ENCODE results near the gene SURF1.
A peak's percentile ranks its signal among the peaks of the same experiment; 100 is the strongest.

The SURF1 gene

DNA sequence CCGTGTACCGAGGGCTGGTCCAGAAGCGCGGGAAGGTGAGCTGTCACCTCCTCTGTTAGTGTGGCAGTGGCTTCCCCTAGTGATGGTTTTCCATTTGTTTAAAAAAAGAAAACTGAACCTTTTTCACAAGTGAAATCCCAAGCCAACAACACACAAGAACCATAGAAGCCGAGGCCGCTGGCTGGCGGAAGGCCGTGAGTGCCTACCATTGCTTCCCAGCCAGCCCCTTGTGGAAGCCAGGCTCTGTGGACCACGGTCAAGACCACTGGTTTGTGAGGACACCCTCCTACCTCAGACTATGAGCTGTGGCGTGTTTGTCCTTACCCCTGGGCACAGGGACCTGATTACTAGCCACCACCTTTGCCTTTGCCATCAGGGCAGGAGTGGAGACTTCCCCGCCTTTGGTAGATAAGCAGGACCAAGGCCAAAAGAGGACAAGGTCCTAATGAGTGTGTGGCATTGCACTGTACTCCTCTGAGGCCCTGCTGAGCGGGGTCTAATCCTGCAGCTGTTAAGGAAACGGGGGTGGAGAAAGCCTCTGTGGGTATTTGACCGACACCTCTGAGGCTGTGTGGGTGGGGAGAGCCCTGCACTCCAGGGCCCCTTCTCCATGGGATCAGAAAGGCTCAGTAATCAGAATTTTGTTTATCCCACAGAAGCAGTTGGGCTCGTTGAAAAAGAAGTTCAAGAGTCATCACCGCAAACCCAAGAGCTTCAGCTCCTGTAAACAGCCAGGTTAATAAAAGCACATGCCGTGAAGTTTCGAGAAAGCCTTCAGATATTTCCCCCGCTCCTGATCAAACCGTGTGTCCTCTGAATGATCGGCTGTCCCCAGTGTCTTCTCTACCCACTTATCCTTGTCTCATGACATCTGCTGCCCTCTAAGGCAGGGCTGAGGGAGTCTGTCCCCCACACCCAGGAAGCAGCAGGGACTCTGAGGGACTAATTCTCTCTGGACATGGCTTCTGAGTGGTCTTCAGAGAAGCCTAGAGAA, 4.4 kb upstream of the SURF1 start:
- DNase-seq = no peak

DNA sequence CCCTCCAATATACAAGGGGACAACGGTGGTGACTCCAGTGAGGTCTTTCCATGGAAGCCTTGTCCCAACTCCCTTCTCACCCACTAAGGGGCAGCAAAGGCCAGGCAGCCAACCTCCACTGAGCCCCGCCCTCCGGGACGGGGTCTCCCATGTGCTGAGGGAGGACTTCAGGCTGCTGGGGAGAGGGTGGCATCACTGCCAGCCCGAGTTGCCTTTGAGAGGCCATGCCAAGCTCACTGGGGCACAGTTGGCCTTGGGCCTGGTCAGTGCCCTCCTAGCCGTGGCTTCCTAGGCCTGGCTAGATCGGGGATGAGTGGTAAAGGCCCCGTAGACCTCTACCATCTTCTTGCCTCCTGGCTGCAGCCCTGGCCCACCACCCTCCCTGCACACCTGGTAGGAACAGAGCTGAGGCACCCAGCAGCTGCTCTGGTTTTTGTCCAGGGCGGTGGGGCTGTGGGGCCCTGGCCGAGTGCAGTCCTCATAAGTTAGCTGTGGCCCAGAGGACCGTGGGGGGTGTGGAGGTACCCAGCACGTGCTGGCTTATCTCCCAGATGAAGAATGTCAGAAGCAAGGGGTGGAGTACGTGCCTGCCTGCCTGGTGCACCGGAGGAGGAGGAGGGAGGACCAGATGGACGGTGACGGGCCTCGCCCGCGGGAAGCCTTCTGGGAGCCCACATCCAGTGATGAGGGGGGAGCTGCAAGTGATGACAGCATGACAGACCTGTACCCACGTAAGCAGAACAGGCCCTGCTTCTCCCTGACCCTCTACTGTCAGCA, 3.3 kb upstream of the SURF1 start:
- DNase-seq = no peak

DNA sequence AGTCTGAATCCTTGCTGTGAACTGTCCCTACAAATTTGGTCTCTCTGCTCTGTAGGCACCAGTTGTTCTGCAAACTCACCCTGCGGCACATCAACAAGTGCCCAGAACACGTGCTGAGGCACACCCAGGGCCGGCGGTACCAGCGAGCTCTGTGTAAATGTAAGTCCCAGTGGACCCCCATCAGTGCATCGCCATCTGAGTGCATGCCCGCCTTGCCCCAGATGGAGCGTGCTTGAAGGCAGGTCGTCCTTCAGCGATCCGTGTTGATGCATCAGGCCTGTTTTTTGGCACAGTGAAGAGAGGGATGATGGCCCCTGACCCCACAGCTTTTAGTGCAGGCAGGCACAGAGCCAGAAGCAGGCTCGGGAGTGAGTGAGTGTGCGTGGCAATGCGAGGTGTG, 1.4 kb upstream of the SURF1 start:
- no peak for DNase-seq

DNA sequence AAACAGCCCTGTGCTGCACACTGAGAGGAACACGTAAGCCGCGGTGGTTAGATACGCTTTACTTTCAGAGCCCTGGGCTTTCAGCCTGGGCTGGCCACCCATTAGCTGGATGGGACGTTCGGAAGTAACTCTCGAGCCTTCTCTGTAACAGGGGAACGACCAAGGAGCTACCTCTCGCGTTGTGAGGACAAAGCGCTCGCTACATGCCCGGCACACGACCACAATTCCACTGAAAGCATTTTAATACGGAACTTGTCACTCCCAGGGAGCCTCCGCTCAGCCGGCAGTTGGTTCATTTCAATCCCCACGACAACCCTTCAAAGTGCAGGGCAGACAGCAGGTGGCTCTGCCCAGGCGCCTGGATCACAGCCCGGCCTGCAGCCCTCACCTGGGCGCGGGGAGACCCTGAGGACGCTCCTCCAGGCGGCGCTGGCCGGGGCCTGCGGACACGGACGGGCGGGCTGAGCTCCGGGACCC, 368 bp downstream of the SURF1 start:
- no peak for DNase-seq

DNA sequence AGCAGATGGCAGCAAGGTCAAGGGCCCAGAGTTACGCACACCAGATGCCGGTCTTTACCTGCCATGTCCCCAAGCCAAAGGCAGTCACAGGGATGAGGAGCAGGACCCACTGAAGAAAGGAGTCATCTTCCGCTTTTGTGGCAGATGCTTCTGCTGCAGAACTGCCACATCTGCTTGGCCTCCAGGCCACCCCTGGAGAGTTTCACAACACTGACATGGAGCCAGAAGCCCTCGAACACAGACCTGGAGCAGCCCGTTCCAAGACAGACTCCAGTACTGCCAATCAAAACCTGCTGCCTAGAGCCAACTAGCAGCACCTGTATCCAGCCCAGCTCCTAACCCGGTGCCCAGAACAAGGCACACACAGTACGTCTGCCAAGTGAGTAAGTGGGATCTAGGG, 1.5 kb downstream of the SURF1 start:
- DNase-seq = no peak

DNA sequence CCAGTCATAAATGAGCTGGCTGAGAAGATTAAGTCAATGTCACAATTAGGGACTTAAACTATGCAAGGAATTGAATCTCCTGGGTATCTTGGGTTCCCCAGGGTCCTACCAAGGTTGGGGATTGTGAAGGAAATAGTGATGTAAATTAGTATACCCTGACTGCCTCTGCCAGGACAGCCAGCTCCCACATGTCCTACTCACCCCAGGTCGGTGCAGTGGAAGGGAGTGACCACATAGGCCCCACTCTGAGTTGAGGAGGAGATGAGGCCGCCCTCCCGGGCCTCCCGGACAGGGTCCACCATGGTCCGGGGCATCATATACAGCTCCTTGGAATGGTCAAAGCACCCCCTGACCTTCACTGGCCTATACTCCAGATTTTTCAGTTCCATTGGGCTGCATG, 2.7 kb downstream of the SURF1 start:
- no peak for DNase-seq

DNA sequence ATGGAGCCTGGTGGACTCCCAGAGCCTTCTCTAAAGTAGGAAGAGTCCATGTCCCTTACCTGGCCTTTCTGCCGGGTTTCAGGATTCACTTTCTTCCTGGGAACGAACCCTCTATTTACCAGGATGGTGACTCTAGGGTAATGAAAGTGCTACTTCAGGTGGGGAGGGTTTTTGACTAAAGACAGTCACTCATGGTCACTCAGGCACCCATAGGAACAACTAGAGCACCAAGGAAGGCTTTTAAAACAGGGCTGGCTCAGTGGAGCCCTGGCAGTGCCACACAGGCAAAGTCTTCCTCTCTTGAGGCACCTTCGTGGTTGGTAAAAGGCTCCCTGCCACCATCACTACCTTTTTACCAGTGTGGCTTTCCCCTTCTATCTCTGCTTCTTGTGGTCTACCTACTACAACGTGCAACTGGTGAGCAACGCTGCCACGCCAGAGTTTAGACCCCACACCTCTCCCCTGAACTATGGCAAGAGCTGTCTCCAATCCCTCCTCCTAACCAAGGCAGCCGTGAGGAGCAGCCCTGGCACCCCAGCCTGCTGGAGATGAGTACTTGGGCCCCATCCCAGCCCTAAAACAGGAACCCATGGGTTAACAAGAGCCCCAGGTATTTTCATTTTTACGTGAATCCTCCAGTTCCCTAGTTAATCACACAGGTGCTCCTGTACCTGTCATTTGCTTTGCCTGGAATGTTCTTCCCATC, 3.5 kb downstream of the SURF1 start:
- DNase-seq = no peak

DNA sequence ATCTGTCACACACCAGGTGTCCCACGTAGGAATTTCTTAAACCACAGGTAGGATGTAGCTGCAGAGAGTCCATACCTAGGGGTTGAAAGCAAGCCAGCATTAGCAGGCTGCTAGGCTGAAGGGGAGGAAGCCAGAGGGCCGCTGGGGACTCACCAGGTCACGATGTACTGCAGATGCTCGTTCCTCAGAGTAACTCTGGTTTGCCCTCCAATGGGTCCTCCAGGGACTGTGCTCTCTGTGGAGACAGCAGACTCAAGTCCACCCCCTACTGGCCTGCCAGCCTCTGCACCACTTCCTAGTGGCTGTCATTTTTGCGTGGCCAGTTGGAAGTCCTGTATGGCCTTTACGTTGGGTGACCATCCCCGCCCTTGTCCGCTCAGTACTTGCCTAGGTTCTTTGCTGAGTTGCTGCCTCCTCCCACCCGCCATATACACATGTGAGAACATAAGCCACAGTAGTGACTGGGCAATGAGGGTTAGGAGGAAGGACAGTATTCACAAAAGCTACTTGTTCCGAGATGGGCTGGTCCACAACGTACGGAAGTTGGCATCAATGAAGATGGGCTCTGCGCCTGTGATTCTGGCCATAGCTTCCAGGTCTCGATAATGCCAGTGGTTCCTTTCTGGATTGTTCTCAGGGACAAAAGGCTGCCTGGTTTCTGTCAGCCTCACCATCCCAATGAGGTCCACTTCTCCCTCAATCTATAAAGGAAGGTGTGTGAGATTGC, 4.2 kb downstream of the SURF1 start:
- no peak for DNase-seq

DNA sequence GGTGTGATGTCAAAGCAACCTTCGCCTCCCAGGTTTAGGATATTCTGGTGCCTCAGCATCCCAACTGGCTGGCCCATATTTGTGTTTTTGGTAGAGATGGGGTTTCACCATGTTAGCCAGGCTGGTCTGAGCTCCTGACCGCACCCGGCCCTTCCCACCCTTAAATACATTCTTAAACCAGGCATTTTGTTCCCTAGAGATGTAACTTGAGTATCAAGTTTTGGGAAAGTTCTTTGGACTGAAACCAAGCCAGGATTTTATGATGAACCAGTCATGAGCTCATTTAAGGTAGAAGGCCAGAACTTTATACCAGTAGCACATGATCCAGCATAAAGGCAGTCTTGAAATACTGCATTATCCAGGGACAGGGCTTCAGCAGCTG, 4.8 kb downstream of the SURF1 start:
- no peak for DNase-seq

DNA sequence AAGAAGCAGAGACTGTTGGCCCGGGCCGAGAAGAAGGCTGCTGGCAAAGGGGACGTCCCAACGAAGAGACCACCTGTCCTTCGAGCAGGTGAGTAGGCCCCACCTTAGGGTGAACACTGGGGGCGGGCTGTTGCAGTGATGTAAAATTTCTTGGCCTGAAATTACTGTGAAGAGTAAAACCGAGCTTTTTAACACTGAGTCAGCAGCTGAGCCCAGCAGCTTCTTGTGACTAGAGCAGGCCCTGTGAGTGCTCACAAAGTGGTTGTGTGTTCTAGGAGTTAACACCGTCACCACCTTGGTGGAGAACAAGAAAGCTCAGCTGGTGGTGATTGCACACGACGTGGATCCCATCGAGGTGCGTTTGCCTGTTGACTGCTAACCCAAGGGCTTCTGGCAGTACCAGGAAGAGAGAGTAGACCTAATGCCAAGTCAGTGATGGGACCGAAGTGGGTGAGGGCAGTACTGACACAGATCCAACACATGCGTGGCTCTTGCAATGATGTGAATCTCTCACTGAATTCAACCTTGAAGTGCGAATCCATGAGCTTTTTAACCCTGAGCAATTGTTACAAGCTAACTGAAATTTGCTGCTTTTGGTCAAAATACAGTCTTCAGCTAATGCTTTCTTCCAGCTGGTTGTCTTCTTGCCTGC, 6.2 kb downstream of the SURF1 start:
- DNase-seq = no peak

DNA sequence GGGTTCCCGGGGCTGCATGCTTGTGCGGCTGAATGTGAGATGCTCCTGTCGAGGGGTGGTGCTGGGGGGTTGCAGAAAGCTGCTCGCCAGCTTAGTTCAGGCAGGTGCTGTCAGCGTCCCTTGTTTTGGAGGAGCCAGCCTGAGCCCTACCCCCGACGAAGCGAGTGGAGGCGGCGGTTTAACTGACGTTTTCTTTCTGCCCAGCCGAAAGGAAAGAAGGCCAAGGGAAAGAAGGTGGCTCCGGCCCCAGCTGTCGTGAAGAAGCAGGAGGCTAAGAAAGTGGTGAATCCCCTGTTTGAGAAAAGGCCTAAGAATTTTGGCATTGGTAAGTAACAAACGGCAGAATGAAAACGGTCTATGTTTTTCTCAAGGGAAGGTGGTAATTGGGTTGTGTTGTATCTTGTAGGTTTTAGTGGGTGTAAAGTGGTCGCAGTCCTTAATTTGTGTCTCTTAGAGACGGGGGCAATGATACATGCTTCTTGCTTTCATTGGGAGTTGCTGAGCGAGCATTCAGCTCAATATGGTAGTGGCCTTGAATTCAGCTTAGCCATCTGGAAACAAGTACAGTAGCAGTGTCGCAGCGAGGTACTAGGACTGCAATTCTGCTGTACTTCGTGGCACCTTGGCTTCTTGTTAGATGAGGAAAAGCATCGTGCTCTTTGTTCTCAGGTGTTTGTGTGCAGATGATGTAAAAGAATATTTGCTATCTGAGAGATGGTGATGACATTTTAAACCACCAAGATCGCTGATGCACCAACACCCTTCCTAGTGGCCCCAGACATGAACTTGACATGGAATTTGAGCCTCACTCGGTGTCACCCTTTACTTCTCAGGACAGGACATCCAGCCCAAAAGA, 7.3 kb downstream of the SURF1 start:
- DNase-seq = no peak

DNA sequence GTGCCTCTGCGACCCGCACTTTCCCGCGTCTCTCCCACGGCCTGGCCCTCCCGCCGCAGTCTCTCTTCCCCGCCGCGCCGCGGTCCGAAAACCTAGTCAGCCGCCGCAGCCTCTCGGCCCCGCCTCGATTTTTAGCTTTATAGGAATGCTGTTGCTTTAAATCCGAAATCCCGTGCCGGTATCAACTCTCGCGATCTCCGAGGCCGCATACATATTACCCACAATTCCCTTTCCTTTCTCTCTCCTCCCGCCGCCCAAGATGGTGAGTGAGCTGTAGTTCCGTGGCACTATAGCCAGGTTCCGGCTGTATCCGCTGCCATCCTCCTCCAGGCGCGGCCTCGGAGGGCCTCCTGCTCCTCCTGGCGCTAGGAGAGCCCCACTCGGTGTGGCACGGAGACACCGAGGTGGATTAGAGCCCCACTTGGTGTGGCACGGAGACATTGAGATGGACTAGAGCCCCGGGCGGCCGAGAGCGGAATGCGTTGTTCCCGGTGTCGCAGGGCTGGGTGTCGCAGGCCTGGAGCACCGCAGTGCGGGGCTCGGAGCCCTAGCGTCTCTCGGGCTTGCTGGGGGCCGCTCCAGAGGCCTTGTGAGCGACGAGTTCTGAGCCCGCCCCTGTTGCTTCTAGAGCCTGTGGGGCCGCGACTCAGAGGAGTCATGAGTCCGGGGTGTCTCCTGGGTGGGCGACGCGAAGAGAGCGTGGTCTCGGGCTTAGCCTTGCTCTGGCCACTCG, 8.1 kb downstream of the SURF1 start, which contains the start of the genes MED22 and RPL7A:
Gene MED22 (minus strand): TSS at position 147 of the 733 bp plus-strand sequence. CDS start 1,469 bp downstream, outside the sequence.
Gene RPL7A (plus strand): TSS at position 234 of the 733 bp plus-strand sequence. CDS start 26 bp downstream, at position 260.
- peak; percentile 92 for DNase-seq

DNA sequence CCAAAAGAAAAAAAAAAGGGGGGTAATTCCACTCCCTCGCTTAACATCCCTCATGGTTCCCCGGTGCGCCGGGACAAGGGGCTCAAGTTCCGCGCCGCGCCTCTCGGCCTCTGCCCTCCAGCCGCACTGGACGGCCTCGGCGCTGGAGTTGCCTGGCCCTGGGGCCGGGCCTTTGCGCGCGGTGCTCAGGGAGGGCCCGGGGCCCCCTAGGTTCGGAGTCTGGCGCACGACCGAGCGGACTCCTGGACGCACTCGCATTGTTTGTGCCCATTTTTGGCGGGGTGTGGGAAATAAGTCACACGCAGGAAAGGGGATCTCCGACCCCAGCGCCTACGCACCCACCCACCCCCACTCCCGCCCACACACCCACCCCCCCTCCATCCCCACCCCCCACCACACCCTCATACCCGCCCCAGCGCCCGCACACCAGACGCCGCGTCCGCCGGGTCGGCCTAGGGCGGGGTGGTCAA, 8.7 kb downstream of the SURF1 start:
- DNase-seq = no peak

DNA sequence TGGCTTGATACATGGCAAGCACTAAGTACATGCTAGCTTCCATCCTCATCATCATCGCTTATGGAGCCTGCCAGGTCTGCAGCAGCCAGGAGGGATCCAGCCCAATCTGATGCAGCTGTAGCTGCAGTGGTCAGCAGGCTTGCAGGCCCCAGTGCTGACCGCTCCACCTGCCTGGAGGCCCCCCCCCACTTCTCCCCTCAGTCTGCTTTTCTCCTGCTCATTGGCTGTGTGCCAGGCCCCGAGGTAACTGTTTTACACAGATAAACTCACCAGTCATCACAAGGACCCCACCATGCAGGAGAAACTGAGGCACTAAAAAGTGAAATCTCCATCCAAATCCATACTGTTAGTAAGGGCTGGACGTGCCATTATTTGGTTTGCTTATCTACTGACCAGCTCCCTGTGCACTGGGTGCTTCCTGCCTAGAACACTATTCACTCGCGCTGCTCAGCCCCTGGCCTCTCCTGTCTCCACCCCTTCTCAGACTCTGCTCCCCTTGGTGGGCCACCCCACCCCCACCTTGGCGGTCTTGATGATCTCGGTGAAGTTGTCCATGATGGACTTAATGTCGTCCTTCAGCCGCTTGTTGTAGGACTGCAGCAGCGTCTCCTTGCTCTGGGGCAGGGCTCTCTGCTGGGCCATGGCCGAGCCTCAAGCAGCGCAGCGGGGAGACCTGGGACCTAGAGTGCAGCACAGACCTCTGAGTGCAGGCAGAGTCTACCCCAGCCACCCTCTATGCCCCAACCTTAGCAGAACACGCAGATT, 10.1 kb downstream of the SURF1 start:
- DNase-seq = no peak

DNA sequence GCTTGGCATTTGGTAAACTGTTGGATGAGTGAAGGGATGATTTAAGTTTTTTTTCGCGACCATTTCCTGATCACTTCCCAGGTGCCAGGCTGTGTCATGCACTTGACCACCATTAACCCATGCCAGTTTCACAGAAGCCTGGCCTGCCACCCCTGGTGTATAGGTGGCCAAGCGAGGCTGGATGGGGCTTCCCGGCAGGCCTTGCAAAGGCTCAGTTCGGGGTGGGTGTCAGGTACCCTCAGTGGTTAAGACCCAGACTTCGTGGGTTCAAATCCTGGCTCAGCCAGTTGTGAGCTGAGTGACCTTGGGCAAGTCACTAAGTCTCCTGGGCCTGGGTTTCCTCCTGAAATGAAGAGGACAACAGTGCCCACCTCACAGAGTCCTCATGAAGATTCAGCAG, 10.7 kb downstream of the SURF1 start:
- DNase-seq = no peak

DNA sequence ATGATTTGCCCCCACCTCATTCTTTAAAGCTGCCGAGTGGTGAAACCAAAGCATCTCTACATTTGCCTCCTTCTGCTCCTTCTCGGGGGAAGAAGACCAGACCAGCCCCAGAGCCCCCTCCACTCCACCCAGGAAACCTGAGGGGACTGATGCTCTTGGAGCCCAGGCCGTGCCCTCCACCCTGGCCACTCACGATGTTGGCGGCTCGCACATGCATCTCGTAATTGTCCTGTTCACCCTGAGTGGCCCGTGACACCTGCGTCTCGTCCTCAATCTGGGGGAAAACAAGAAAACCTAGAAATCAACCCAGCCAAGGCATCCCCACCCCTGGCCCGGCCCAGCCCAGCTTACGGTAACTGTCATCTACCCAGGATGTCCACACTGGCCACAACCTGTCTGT, 11.3 kb downstream of the SURF1 start:
- no peak for DNase-seq

DNA sequence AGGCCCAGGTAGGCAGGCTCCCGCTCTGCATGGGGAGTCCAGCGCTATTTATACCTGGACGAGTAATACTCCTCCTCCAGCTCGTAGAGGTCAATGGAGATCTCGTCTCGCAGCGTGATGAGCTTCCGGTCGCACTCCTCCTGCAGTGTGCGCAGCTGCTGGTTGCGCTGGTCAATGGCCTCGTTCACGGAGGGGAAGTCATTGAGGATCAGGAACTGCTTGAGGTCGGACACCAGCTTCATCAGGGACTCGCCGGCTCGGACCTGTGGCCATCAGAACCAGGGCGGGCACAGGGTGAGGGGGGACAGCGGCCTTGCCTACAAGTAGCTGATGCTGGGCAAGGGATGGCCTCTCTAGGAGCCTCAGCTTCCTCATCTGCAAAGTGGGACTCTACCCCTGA, 12.2 kb downstream of the SURF1 start:
- no peak for DNase-seq

DNA sequence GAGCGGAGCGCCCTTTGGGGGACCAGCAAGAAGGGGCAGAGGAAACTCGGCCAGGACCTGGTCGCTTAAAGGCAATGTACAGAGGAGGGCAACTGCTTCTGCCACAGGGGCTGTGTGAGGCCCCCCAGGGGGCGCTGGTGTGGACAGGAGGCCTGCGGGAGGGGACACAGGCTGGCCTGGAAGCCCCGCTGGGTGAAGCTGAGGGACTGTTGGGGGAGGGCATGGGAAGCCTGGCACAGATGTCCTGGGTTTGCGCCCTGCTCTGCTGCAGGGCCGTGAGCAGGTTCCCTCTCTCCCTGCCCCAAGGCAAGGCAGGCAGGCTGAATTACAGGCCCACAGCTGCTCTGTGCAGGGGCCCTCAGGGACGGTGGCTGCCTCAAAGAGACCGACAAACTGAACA, 13.7 kb downstream of the SURF1 start:
- DNase-seq = no peak

DNA sequence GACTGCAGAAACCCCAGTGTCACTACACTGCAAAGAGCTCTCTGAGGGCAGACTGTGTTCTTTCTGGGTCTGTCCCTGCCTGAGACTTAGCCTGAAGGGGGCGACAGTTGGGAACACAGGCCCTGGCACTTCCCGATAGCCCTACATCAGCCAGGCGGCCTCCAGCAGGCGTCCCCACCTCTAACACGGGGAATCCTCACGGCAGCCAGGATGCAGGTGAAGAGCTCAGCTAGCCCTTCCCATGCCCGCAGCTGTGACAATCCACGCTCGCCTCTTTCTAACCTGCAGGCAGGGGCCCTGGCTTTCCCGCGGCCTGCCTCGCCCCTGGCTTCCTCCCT, 14.2 kb downstream of the SURF1 start:
- no peak for DNase-seq
